Endothelial cell of umbilical vein (primary cell): Measurements from ENCODE around the gene CPSF4. TPM values are rescaled to one million over a fixed set of nuclear protein-coding genes. Genes with fewer than 3 reads are reported as not detected.

Experiments used
- BruUV-seq: library from RNA; stranded (reverse); fragments of 400-500 nt; replicated peaks from 2 replicates; lab custom pipeline; 2021; lab: Mats Ljungman, UMichigan
- CTCF ChIA-PET: fragments of 300-600, 350-600 bp; sonication (Branson Sonifier 250); formaldehyde crosslinking; loops from one replicate; lab custom pipeline; 2021; ENCODE audit warnings: antibody characterized with exemption, inconsistent platforms; lab: Charles Lee
- POLR2A ChIA-PET: fragments of 300-600, 350-600 bp; sonication (Branson Sonifier 250); formaldehyde crosslinking; loops from one replicate; lab custom pipeline; 2021; ENCODE audit warnings: antibody characterized with exemption, inconsistent platforms; lab: Charles Lee
- DNase-seq: peaks from one replicate; pipeline ENCODE4 v3.0.0-alpha.2; 2011; ENCODE audit warnings: low read depth, low spot score
- FAIRE-seq: peaks from 2 replicates; lab custom pipeline; 2011; peaks lifted over from hg19 to GRCh38; lab: Jason Lieb, UNC
- H2AFZ ChIP-seq: 2 replicates; pipeline ENCODE4 v1.6.0; 2012; ENCODE audit warnings: low read depth, low read length, control low read depth, inconsistent platforms
- H3K27ac ChIP-seq: 2 replicates; pipeline ENCODE4 v1.5.1; 2011; ENCODE audit warnings: low read depth, mild to moderate bottlenecking, control low read depth, low read length, moderate library complexity; ENCODE audit not compliant: insufficient read depth
- H3K27me3 ChIP-seq, 2 experiments: 2 replicates each; pipeline versions ENCODE4 v1.6.0 to v1.6.1; 2011; ENCODE audit warnings: low read length in 2 of 2, mixed read lengths in 1 of 2; ENCODE audit not compliant: control insufficient read depth in 2 of 2, insufficient read depth in 2 of 2
- H3K36me3 ChIP-seq, 2 experiments: 2 replicates in 1 of 2; 3 replicates in 1 of 2; pipeline ENCODE4 v1.5.1; 2011; ENCODE audit warnings: low read length in 2 of 2, mild to moderate bottlenecking in 1 of 2, moderate library complexity in 1 of 2; ENCODE audit not compliant: control insufficient read depth in 2 of 2, insufficient read depth in 2 of 2; ENCODE audit errors: extremely low read depth in 1 of 2
- H3K4me1 ChIP-seq: 3 replicates; pipeline ENCODE4 v1.5.1; 2011; ENCODE audit warnings: mild to moderate bottlenecking, low read length; ENCODE audit not compliant: control insufficient read depth, insufficient read depth; ENCODE audit errors: extremely low read depth
- H3K4me2 ChIP-seq: 2 replicates; pipeline ENCODE4 v1.6.1; 2011; ENCODE audit warnings: low read length, control low read depth, mixed read lengths; ENCODE audit not compliant: insufficient read depth
- H3K4me3 ChIP-seq, 3 experiments: fragments of 200-600 bp in 1 of 3; sonication (generic), shearing (Covaris generic) in 1 of 3; replicated peaks in 1 of 3; 2 replicates each; pipeline ENCODE4 v1.5.1; 2011 to 2016; ENCODE audit warnings: control low read depth in 3 of 3, low read length in 3 of 3, mild to moderate bottlenecking in 2 of 3, inconsistent platforms in 1 of 3, low read depth in 1 of 3, moderate library complexity in 1 of 3; ENCODE audit not compliant: insufficient read depth in 1 of 3
- H3K79me2 ChIP-seq: 2 replicates; pipeline ENCODE4 v1.6.0; 2012; ENCODE audit warnings: low read length, inconsistent platforms; ENCODE audit not compliant: control insufficient read depth, insufficient read depth
- H3K9ac ChIP-seq: replicated peaks from 2 replicates; pipeline ENCODE3; 2011; ENCODE audit warnings: low read length, control low read depth; ENCODE audit not compliant: insufficient read depth; ENCODE audit errors: extremely low read depth
- H3K9me1 ChIP-seq: replicated peaks from 3 replicates; pipeline ENCODE4 v1.6.0; 2011; ENCODE audit warnings: mild to moderate bottlenecking, low read length; ENCODE audit not compliant: control insufficient read depth, insufficient read depth; ENCODE audit errors: extremely low read depth
- H3K9me3 ChIP-seq: replicated peaks from 2 replicates; pipeline ENCODE4 v1.5.1; 2012; ENCODE audit warnings: low read length, inconsistent platforms; ENCODE audit not compliant: control insufficient read depth, insufficient read depth
- H4K20me1 ChIP-seq: replicated peaks from 2 replicates; pipeline ENCODE3; 2011; ENCODE audit warnings: mild to moderate bottlenecking, low read length; ENCODE audit not compliant: control insufficient read depth, insufficient read depth; ENCODE audit errors: extremely low read depth
- CTCF ChIP-seq, 2 donors: IDR thresholded peaks; 1 replicate in 1 of 2; 2 replicates in 1 of 2; pipeline ENCODE4 v1.5.1; 2011; ENCODE audit warnings: low read length in 2 of 2, mild to moderate bottlenecking in 2 of 2, moderate library complexity in 2 of 2, control low read depth in 1 of 2, inconsistent platforms in 1 of 2, low read depth in 1 of 2; ENCODE audit not compliant: insufficient read depth in 1 of 2; ENCODE audit errors: extremely low read depth in 1 of 2
- EZH2 ChIP-seq: IDR thresholded peaks from 2 replicates; pipeline ENCODE4 v1.6.1; 2012; ENCODE audit warnings: borderline replicate concordance, low read depth, mild to moderate bottlenecking, moderate library complexity, low read length, inconsistent platforms; ENCODE audit not compliant: severe bottlenecking
- FOS ChIP-seq: IDR thresholded peaks from 2 replicates; pipeline ENCODE4 v1.6.1; 2011; ENCODE audit warnings: mild to moderate bottlenecking, low read length, moderate library complexity, borderline replicate concordance; ENCODE audit not compliant: insufficient read depth
- JUN ChIP-seq: IDR thresholded peaks from 2 replicates; pipeline ENCODE4 v1.6.1; 2011; ENCODE audit warnings: borderline replicate concordance, low read depth; ENCODE audit not compliant: insufficient read length, insufficient read depth
- MYC ChIP-seq: IDR thresholded peaks from one replicate; pipeline ENCODE4 v1.6.1; 2011; ENCODE audit warnings: mild to moderate bottlenecking, low read depth, low read length
- POLR2A ChIP-seq: IDR thresholded peaks from 2 replicates; pipeline ENCODE4 v1.6.1; 2012; ENCODE audit warnings: low read depth, mild to moderate bottlenecking, control low read depth, low read length
- POLR2AphosphoS5 ChIP-seq: IDR thresholded peaks from 2 replicates; pipeline ENCODE4 v1.6.1; 2012; ENCODE audit warnings: low read depth, mild to moderate bottlenecking, control low read depth, low read length, moderate library complexity; ENCODE audit not compliant: insufficient read depth
- dilution Hi-C: fragments of 300-500 bp; cut with MboI; formaldehyde crosslinking; loops from one replicate; pipeline ENCODE4 v1.15.0; 2019; ENCODE audit warnings: low sequenced_read_pairs; ENCODE audit not compliant: extremely low pct_ligation_motif_present
- intact Hi-C: fragments of 100-400 bp; cut with micrococcal nuclease; formaldehyde crosslinking; loops from one replicate; pipeline ENCODE4 v1.10.0; 2022
- polyA plus RNA-seq, 4 experiments: library from polyadenylated mRNA; depleted of rRNA in 3 of 4; stranded (reverse) in 3 of 4; unstranded in 1 of 4; fragments of >200 nt; gene quantifications; 2 replicates each; pipeline versions ENCODE4 v1.2.1 to v1.2.3, GENCODE V29; 2011 to 2012; ENCODE audit warnings: missing spikeins in 1 of 4
- total RNA-seq: library from RNA; stranded (reverse); gene quantifications from 2 replicates; pipeline ENCODE4 v1.2.3, GENCODE V29; 2021
- TF ChIP-seq, protein P1 (sequence below): IDR thresholded peaks from 2 replicates; pipeline ENCODE4 v1.6.1; 2011; ENCODE audit not compliant: insufficient read depth, insufficient read length

CPSF4 gene
- total and polyA plus RNA-seq, 2 donors (not counting 3 experiments of a cell fraction or from before 2014, with no cell fraction given): 51.5 to 53.0 TPM

DNA sequence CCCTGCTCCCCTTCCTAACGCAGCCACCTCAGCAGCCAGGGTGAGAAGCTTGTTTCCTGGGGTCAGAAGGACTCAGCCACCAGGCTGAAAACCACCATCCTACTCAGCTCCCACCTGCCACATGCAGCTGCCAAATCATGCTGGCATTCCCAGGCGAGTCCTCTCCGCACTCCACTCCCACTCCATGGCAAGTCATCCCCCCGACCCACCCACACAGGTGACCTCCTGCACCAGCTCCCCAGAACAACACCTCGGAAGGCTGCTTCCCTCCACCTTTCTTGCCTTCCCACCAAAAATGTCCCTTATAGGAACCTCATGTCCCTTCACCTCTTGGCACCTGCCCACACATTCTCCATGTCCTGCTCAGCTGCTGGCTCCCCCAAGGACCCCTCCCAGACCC lies 35.0 kb upstream of the CPSF4 start:
- Histone ChIP-seq H2AFZ (no peak overlapping the region), H4K20me1 (no peaks in the 10 kb centered on the region), H3K9me1 (no peaks in the 10 kb centered on the region), H3K79me2 (peaks cover 52% of the 10 kb centered on the region), H3K4me3 (no peak overlapping the region), H3K27ac (no peak overlapping the region), H3K4me2 (no peak overlapping the region), H3K27me3 (no peaks in the 10 kb centered on the region), H3K9me3 (no peaks in the 10 kb centered on the region), H3K9ac (no peak overlapping the region), H3K4me1 (peaks cover 16% of the 10 kb centered on the region), H3K36me3 (peaks cover 18 to 43% of the 10 kb centered on the region in 2 experiments)
- intact Hi-C loops: no loop called here
- ChIA-PET POLR2A (interaction anchor here (1.2 kb wide), 1 partner anchor 29 kb away, joined by 5 read pairs; no protein-coding TSS in a partner anchor), CTCF (interaction anchor here (1.0 kb wide), 1 partner anchor 17 kb away, joined by 4 read pairs; no protein-coding TSS in a partner anchor)
- DNase-seq: no peak
- no peak for FAIRE-seq
- BruUV-seq: no TSS peak
- dilution Hi-C loops: no loop called here
- TF ChIP-seq POLR2AphosphoS5 (no peak), POLR2A (no peak), CTCF (IDR thresholded peaks at IDR 0.05; ENCODE audit: extremely low read depth in 1 of 2, insufficient read depth in 1 of 2, low read depth in 1 of 2, low read length in 2 of 2) (no peak), FOS (no peak), JUN (no peak), EZH2 (no peak), MYC (no peak)
- TF ChIP-seq, protein P1, sequence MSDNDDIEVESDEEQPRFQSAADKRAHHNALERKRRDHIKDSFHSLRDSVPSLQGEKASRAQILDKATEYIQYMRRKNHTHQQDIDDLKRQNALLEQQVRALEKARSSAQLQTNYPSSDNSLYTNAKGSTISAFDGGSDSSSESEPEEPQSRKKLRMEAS: no peak
